Activated CD8-positive, alpha-beta T cell treated with anti-CD3 and anti-CD28 coated beads for 36 hours (primary cell): ENCODE measurements around the gene HTRA2. TPM values are rescaled to one million over a fixed set of nuclear protein-coding genes. Genes with fewer than 3 reads are reported as not detected.
A peak's percentile ranks its signal among the peaks of the same experiment; 100 is the strongest.

Source experiments
- ATAC-seq: fragments of 200-7000 bp; cut with Tn5 transposase; one replicate; pipeline ENCODE4 v1.10.0; 2021; ENCODE audit warnings: mild to moderate bottlenecking, moderate library complexity
- CTCF ChIA-PET: fragments of 350-600 bp; sonication (Branson Sonifier 250); formaldehyde crosslinking; loops from one replicate; lab custom pipeline; 2021; ENCODE audit warnings: antibody characterized with exemption; lab: Charles Lee
- POLR2A ChIA-PET: fragments of 350-600 bp; sonication (Branson Sonifier 250); formaldehyde crosslinking; loops from one replicate; lab custom pipeline; 2021; ENCODE audit warnings: antibody characterized with exemption; lab: Charles Lee
- DNase-seq: peaks from one replicate; pipeline ENCODE4 v3.0.0-alpha.2; 2020
- H3K27ac Mint-ChIP-seq: one replicate; pipeline ENCODE4 v1.8.0; 2021; ENCODE audit warnings: mild to moderate bottlenecking, mixed read lengths
- H3K27me3 Mint-ChIP-seq: one replicate; pipeline ENCODE4 v1.8.0; 2021; ENCODE audit warnings: mixed read lengths
- H3K36me3 Mint-ChIP-seq: one replicate; pipeline ENCODE4 v1.8.0; 2021; ENCODE audit warnings: low read depth, mixed read lengths
- H3K4me1 Mint-ChIP-seq: one replicate; pipeline ENCODE4 v1.8.0; 2021; ENCODE audit warnings: low read depth, mixed read lengths
- H3K4me3 Mint-ChIP-seq: one replicate; pipeline ENCODE4 v1.8.0; 2021; ENCODE audit warnings: mild to moderate bottlenecking, moderate library complexity, mixed read lengths
- H3K9me3 Mint-ChIP-seq: one replicate; pipeline ENCODE4 v1.8.0; 2021; ENCODE audit warnings: mixed read lengths
- intact Hi-C: fragments of 100-400 bp; cut with micrococcal nuclease; formaldehyde crosslinking; loops from one replicate; pipeline ENCODE4 v1.10.0; 2022
- total RNA-seq, 2 experiments: library from RNA; stranded (reverse); gene quantifications; one replicate each; pipeline ENCODE4 v1.2.3, GENCODE V29; 2021
- TF ChIP-seq, protein P1 (sequence below): fragments of 200-600 bp; IDR thresholded peaks from one replicate; pipeline ENCODE4 v1.8.0; 2022; ENCODE audit warnings: antibody characterized with exemption, mild to moderate bottlenecking

HTRA2 gene
- total RNA-seq, 2 experiments from 2014 or later = 42.0 to 45.0 TPM

DNA sequence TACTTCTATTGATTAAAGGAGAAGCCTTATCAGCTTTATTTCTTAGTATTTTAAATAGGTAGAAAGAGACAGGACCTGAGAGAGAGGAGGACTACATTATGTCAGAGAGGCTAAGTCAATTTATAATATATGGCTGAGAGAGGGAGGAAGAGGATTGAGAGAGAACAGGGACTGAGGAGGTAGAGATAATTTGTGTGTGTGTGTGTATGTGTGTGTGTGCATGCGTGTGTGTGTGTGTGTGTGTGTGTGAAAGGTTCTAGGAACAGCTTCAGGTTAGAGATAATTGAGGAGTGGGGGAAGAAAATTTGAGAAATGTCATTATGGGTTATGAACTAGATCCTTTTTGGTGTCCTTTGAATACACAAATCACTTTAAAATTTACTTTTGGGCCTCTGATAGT lies 40.0 kb downstream of the HTRA2 start:
- no peak for ATAC-seq
- Mint-ChIP-seq H3K27me3 (peaks cover 3% of the 10 kb centered on the region), H3K36me3 (peaks cover 2% of the 10 kb centered on the region), H3K9me3 (no peaks in the 10 kb centered on the region), H3K27ac (no peak overlapping the region), H3K4me1 (peaks cover 45% of the 10 kb centered on the region), H3K4me3 (no peak overlapping the region)
- TF ChIP-seq, protein P1, sequence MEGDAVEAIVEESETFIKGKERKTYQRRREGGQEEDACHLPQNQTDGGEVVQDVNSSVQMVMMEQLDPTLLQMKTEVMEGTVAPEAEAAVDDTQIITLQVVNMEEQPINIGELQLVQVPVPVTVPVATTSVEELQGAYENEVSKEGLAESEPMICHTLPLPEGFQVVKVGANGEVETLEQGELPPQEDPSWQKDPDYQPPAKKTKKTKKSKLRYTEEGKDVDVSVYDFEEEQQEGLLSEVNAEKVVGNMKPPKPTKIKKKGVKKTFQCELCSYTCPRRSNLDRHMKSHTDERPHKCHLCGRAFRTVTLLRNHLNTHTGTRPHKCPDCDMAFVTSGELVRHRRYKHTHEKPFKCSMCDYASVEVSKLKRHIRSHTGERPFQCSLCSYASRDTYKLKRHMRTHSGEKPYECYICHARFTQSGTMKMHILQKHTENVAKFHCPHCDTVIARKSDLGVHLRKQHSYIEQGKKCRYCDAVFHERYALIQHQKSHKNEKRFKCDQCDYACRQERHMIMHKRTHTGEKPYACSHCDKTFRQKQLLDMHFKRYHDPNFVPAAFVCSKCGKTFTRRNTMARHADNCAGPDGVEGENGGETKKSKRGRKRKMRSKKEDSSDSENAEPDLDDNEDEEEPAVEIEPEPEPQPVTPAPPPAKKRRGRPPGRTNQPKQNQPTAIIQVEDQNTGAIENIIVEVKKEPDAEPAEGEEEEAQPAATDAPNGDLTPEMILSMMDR = no peak
- no peak for DNase-seq
- intact Hi-C loops = no loop called here
- CTCF ChIA-PET = interaction anchor here (3.1 kb wide), 1 partner anchor 17 kb away, joined by 10 read pairs; no protein-coding TSS in a partner anchor
- POLR2A ChIA-PET = interaction anchor here (1.3 to 2.0 kb wide), 2 partner anchors 10 to 14 kb away, joined by 3 to 5 read pairs; no protein-coding TSS in a partner anchor

DNA sequence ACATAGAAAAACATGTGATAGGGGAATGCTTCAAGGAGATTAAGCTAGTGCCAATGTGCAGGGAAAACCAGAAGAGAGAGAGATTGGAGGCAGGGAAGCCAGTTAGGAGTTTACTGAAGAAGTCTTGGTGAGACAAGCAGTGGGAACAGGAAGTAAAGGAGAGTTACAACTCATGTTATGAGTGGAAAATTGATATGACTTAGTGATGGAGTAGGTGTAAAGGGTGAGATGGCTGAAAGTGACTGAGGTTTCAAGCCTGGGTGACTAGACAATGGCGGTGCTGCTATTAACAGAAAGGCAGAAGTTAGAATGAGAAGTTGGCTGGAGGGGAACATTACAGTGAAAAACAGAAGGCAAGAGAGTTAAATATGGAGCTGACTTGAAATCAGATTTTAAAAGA lies 41.3 kb downstream of the HTRA2 start:
- DNase-seq (peak; percentile 43), ATAC-seq (peak; percentile 73)
- Mint-ChIP-seq H3K4me3 (no peak overlapping the region), H3K27ac (no peak overlapping the region), H3K4me1 (peaks cover 42% of the 10 kb centered on the region), H3K9me3 (no peaks in the 10 kb centered on the region), H3K27me3 (peaks cover 2% of the 10 kb centered on the region), H3K36me3 (peaks cover 2% of the 10 kb centered on the region)
- intact Hi-C loops = no loop called here
- ChIA-PET POLR2A (interaction anchor here (0.6 to 0.7 kb wide), 2 partner anchors 29 to 44 kb away, joined by 3 read pairs; no protein-coding TSS in a partner anchor), CTCF (interaction anchor here (0.9 to 3.1 kb wide), 4 partner anchors 14 to 88 kb away, joined by 3 to 10 read pairs (median 4); partner anchors contain the start of genes CCDC142 and TTC31)
- TF ChIP-seq, protein P1 = no peak

DNA sequence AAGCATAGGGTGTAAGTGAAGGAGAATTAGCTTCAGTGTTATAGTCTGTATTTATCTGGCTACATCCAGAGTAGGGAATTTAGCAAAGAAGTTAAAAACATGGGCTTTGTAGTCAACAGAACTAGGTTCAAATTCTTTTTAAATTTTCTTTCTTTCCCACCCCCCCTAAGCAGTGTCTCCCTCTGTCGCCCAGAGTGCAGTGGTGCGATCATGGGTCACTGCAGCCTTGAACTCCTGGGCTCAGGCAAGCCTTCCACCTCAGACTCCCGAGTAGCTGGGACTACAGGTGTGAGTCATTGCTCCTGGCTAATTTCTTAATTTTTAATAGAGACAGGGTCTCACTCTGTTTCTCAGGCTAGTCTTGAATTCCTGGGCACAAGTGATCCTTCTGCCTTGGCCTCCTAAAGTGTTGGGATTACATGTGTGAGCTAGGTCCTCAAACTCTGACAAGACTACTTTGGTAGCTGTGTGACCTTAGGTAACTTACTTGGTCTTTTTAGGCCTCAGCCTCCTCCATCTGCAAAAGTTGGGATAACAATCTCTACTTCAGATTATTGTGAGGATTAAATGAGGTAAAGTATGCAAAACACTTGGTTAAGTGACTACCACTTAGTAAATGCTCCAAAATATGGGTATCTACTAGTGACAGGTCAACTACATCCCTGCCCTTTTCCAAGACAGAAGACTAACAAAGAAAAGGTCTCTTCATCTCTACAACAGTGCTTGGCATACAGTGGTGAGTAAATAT lies 42.6 kb downstream of the HTRA2 start:
- CTCF ChIA-PET = interaction anchor here (1.1 to 7.6 kb wide), 3 partner anchors 11 to 89 kb away, joined by 3 to 54 read pairs (median 5); partner anchors contain the start of genes CCDC142 and TTC31
- no peak for ATAC-seq
- intact Hi-C loops = no loop called here
- Mint-ChIP-seq H3K27me3 (peaks cover 2% of the 10 kb centered on the region), H3K36me3 (peaks cover 2% of the 10 kb centered on the region), H3K4me1 (peaks cover 33% of the 10 kb centered on the region), H3K27ac (no peak overlapping the region), H3K4me3 (no peak overlapping the region), H3K9me3 (no peaks in the 10 kb centered on the region)
- TF ChIP-seq, protein P1 = no peak
- POLR2A ChIA-PET = no interaction called here
- no peak for DNase-seq

GRCh38 chr2:74573747-74574562 lies 44.2 kb downstream of the HTRA2 start:
- peak overlapping the region; percentile 71 for H3K27ac Mint-ChIP-seq
- POLR2A ChIA-PET = interaction anchor here (2.3 kb wide), 1 partner anchor 15 kb away, joined by 5 read pairs; no protein-coding TSS in a partner anchor
- intact Hi-C loops = no loop called here
- H3K4me3 Mint-ChIP-seq = peak overlapping the region; percentile 36
- DNase-seq (peak; percentile 35), ATAC-seq (peak; percentile 69)
- H3K36me3 Mint-ChIP-seq = peaks cover 2% of the 10 kb centered on the region
- CTCF ChIA-PET = interaction anchor here (0.7 to 7.6 kb wide), 6 partner anchors 9 to 70 kb away, joined by 3 to 54 read pairs (median 4); no protein-coding TSS in a partner anchor
- H3K4me1 Mint-ChIP-seq = peaks cover 26% of the 10 kb centered on the region
- no peaks in the 10 kb centered on the region for H3K27me3 Mint-ChIP-seq
- TF ChIP-seq, protein P1 = no peak
- no peaks in the 10 kb centered on the region for H3K9me3 Mint-ChIP-seq
